Renal pelvis (tissue), 12 donors: ENCODE measurements around the gene APOH. TPM values are rescaled to one million over a fixed set of nuclear protein-coding genes. Genes with fewer than 3 reads are reported as not detected.
"Not testable (repeated sequence)": the region's sequence is repeated elsewhere in the genome, so short reads cannot be mapped to it uniquely, and the experiment has no call there.

Experiments
- DNase-seq: peaks from one replicate; pipeline ENCODE4 v3.0.0-alpha.2; 2013
- long read RNA-seq, 16 experiments: transcript quantifications; one replicate each; lab custom pipeline, GENCODE V29; 2026
- polyA plus RNA-seq, 3 donors: library from polyadenylated mRNA; unstranded; fragments of 120-200 nt; gene quantifications; one replicate each; pipeline ENCODE4 v1.2.1, GENCODE V29; 2013; ENCODE audit not compliant: insufficient read length in 3 of 3

Gene APOH, protein sequence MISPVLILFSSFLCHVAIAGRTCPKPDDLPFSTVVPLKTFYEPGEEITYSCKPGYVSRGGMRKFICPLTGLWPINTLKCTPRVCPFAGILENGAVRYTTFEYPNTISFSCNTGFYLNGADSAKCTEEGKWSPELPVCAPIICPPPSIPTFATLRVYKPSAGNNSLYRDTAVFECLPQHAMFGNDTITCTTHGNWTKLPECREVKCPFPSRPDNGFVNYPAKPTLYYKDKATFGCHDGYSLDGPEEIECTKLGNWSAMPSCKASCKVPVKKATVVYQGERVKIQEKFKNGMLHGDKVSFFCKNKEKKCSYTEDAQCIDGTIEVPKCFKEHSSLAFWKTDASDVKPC
- under 1 TPM; 0.20 to 0.30 (median 0.26) TPM for polyA plus RNA-seq
- long read RNA-seq, donor 1: 0 reads
- long read RNA-seq, donor 2: 0 reads
- long read RNA-seq, donor 3: 0 reads
- long read RNA-seq, donor 4: 0 reads
- long read RNA-seq, donor 5, partial matches to known transcripts: 0 of 1 reads
- long read RNA-seq, donor 5, other reads (novel, unspliced or antisense): 0 of 1 reads
- long read RNA-seq, donor 6: 0 reads
- long read RNA-seq, donor 7: 0 reads
- long read RNA-seq, donor 8, transcript APOH-201 (8 exons, 1,176 nt): major isoform, 5 of 5 reads
- long read RNA-seq, donor 8, partial matches to known transcripts: 0 of 5 reads
- long read RNA-seq, donor 8, other reads (novel, unspliced or antisense): 0 of 5 reads
- long read RNA-seq, donor 9: 0 reads
- long read RNA-seq, donor 10: 0 reads
- long read RNA-seq, donor 11: 0 reads
- long read RNA-seq, donor 12, partial matches to known transcripts: 0 of 1 reads
- long read RNA-seq, donor 12, other reads (novel, unspliced or antisense): 0 of 1 reads
- long read RNA-seq, donor 13: 0 reads
- long read RNA-seq, donor 14: 0 reads
- long read RNA-seq, donor 15: 0 reads
- long read RNA-seq, donor 16: 0 reads

DNA sequence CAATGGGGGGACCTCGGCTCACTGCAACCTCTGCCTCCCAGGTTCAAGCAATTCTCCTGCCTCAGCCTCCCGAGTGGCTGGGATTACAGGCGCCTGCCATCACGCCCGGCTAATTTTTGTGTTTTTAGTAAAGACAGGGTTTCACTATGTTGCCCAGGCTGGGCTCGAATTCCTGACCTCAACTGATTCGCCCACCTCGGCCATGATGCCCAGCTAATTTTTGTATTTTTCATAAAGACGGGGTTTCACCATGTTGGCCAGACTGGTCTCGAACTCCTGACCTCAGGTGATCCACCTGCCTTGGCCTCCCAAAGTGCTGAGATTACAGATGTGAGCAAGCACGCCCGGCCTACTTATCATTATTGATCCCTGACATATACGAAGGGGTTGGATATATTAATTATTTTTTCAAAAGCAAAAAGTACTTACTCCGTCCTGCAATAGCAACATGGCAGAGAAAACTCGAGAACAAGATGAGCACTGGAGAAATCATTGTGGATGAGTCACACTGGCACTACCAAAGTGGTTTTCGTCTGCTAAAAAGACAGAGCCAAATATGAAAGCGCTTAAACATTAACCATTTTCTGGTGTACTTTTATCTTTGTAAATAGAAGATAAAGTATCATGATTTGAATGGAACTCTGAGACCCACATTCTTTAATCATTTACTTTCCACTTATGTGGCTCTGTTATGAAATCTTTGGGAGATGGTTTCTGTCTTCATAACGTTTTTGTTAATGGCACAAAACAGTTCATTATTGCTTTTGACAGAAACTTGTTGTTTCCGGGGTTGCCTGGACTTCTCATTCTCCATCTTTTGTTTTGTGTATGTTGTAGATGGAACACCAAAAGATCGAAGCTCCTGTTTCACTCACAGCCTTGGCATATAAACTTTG, at the start of gene APOH:
Gene APOH, minus strand, starts transcription at position 529 of the 896 bp plus-strand sequence. Its CDS starts 36 bp downstream, at position 493.
- no peak for DNase-seq

DNA sequence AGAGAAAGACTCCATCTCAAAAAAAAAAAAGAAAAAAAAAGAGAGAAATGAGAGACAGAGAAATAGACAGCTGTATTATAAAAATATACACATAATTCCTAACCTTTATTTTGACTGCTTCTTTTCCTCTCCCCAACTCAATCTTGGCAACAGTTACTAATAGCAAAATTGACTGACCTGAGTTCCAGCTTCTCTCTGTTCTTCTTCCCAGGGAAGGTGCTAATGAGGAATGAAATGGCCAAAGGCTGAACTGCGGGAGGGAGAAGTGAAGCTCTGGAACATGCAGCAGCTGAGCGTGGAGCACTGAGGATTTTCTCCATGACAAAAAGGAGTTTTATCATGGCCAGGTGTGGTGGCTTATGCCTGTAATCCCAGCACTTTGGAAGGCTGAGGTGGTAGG, 48.0 kb upstream of the APOH start:
- DNase-seq: no peak

DNA sequence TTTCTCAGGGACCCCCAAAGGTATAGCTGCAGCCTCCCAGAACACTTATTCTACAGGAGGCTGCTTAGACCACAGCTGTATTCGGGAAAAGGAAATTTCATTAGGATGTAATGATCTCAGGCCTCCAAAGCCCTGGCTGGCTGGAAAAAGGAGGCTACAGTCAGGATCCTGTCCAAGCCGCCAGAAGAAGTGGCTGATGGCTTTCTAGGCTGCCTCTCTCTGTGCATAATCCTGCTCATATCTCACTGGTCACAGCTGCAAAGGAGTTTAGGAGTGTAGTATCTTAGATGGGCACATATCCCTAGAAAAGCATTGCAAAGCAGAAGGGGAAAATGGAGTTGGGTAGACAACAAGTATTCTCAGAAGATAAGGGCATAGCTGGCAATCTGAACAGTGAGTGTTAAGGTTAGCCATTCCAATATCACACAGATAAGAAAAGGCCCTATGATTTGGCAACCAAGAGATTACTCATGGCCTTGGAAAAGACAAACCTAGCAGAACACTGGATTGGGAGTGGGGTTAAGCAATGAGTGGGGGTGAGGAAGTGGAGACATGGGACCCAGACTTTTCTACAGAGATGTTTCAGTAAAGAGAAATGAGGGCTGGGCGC, 47.2 kb upstream of the APOH start:
- no peak for DNase-seq

DNA sequence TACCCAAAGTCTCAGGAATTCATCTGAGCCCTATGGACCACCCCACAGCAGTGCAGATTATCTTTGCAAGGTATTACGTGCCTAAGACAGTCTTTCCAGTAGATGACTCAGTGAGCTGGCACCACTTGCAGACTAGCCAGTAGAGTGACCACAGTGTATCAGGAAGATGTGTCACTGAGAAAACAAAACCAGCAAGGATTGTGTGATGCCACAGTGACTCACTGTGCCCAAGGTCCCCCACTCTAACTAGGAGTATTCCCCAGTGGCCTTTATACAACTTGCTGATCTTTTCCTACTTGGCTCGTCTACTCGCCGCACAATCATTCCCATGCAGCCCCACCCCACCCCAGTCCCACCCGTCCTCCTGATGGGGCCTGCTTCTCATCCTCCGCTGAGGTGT, 46.4 kb upstream of the APOH start:
- no peak for DNase-seq

DNA sequence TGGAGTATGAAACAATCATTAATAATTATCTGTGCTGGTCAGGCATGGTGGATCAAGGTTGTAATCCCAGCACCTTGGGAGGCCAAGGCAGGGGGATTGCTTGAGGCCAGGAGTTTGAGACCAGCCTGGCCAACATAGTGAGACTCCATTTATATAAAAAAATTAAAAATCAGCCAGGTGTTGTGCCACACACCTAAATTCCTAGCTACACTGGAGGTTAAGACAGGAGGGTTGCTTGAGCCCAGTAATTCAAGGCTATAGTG, 44.3 kb upstream of the APOH start:
- no peak for DNase-seq

DNA sequence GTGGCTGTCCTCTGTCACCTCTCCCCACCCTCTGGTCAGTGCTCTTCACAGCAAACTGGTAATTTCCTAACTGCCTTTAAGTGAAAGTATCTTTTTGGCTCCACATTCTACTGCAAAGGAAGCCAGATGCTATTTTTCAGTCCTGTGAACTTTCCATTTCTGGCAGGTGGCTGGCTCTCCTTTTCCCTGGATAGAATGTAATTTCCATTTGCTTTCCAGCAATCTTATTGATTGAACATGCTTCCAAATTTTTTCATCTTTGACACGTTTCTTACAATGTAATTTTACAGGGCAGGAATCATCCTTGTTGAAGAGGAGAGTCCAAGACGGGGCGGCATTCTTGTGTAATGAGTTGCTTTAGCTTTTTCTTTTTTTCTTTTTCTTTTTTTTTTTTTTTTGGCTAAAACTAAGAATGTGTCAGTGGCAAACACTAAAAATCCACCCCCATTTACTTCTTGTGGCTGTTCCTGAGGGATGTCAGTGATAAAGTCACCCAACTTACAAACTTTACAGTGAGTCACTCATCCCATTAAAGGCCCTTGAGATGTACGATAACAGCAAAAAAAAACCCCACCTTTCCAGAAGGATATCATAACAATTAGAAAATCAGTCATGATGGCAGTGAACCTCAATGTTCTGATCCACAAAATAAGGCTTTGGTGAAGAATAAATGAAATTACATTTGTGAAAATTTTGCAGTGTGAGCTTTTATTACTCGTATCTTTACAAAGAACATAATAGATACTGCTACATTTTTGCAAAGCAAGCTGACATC, 43.8 kb upstream of the APOH start:
- no peak for DNase-seq

DNA sequence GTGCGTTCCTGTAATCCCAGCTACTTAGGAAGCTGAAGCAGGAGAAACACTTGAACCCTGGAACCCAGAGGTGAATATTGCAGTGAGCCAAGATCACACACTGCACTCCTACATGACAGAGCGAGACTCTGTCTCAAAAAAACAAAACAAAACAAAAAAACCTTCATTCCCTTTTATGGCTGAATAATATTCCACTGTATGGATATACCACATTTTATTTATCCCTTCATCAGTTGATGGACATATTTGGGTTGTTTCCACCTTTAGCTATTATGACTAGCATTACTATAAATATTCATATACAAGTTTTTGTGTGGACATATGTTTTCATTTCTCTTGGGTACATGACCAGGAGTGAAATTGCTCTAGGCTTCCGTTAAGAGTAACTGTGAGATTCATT, 42.3 kb upstream of the APOH start:
- DNase-seq: no peak

DNA sequence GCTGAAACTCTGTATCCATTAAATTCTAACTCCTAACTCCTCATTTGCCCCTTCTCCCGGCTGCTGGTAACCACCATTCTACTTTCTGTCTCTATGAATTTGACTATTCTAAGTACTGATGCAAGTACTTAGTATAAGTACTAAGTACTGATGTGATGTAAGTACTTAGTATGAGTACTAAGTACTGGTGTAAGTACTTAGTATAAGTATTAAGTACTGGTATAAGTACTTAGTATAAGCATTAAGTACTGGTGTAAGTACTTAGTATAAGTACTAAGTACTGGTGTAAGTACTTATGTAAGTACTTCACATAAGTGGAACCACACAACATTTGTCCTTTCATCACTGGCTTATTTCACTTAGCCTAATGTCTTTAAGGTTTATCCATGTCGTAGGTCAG, 40.9 kb upstream of the APOH start:
- no peak for DNase-seq

DNA sequence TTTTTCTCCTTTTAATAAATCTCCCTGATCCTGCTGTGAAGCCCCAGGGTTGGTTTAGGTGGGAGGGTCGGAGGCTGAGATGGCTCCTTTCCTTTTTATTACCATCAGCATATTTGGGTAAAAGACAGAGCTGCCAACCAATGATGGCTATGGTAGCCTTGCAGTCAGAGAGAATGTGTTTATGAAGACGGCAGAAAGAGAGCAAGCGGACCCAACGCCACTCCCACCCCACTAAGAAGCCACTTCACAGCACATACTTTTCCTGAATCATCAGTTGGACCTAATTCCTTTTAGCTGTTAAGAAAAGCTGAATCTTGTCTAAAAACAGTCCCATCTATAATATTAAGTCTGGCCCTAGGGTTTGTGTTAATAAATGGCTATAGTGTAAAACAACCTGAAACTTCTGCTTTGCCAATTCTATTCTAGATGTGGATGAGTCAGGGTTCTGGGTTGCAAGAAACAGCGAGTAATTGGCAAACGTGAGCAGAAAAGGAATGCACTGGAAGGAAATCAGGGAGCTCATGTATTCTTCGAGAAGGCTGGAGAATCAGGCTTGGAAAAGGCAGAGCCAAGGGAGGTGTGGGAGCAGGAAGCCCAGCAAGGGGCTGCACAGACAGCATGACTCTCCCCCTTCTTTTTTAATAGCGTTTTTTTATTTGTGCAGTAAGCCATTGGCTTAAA, 39.2 kb upstream of the APOH start:
- no peak for DNase-seq

DNA sequence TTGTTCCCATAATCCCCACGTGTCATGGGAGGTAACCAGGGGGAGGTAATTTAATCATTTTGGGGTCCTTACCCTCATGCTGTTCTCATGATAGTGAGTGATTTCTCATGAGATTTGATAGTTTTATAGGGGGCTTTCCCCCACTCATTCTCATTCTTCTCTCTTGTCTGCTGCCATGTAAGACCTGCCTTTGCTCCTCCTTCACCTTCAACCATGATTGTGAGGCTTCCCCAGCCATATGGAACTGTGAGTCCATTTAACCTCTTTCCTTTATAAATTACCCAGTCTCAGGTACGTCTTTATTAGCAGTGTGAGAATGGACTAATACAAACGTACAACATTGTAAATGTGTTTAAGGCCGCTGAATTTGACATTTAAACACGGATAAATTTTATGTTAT, 35.5 kb upstream of the APOH start:
- no peak for DNase-seq

DNA sequence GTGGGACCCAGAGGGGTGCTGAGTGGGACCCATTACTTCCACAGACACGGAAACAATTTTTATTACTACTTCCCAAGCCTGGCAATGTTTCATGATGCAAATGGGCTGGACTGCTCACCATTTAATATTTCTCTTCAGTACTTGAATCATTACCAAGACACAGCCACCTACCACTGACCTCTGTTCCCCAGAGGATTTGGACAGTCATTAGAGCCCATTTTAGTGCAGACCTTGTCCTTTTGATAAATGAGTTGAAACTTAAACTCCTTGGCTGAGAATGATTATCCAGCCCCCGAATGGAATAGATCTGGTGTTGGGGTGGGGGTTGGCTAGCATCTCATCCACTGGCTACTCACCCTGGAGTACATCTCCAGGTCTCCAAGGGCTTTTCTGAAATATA, 33.6 kb upstream of the APOH start:
- peak; percentile 17 for DNase-seq

DNA sequence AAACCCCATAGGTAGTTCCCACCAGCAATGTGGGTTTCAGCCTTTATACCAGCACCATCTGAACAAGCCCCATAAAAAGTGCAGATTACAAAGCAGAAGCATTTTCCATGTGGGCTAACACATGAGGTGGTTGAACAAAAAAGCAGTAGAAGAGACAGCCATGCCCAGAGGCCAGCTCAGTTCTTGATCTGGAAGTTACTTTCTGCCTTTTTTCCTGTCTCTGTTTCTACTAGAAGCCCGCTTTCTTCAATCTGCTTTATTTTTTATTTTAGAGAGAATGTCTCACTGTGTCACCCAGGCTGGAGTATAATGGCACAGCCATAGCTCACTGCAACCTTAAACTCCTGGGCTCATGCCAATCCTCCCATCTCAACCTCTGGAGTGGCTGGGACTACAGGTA, 31.5 kb upstream of the APOH start:
- no peak for DNase-seq

DNA sequence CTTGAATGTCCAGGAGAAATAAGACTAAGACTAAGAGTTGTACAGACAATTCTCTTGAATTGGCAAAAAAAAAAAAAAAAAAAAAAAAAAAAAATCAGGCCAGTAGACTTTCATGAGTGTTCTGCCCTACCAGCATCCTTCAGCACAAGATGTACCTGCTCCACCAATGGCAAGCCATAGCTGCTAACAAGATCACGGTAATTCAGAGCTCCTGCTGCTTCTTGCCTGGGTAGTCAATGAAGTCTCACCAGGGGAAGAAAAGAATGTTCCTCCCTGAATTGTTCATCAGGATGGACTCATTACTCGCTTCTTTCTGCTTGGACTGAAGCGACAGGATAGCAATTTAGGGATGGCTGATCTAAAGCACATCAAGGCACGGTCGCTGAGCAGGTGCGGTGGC, 31.1 kb upstream of the APOH start:
- no peak for DNase-seq

DNA sequence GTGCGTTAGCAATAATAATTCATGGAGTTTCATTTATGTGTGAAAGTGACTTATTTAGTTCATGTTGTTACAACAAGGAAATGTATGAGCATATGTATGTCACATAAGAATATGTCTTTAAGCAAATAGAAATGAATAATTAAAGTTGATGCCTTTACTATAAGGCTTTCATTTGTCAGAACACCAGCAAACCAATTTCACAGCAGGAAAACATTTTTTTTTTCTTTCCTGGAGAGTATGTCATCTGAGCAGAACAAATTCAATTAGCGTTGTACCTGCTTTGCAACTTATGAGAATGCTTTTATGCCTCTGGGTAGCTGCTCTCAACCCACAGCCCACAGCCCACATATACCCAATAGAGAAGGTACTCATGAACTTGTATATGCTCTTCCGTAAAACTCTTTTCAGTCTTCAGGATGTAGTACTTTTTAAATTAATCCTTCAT, 26.3 kb upstream of the APOH start:
- DNase-seq: no peak

DNA sequence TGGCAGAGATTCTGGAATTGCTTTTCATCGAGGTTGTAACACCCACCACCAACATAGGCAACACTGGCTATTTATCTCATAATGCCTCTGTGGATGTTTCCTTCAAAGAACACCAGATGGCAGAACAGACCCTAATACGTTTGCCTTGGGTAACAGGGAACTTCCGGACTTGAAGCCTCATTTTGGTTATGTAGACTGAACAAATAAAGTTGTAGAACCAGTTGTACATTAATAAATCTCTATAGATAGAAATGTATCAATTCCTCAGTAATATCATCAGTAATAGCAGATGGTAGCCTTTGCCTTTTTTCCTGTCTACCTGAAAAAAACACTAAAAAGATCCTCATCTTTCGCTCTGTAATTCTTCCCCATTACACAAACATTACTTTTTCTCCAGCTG, 25.9 kb upstream of the APOH start:
- DNase-seq: peak; percentile 76

DNA sequence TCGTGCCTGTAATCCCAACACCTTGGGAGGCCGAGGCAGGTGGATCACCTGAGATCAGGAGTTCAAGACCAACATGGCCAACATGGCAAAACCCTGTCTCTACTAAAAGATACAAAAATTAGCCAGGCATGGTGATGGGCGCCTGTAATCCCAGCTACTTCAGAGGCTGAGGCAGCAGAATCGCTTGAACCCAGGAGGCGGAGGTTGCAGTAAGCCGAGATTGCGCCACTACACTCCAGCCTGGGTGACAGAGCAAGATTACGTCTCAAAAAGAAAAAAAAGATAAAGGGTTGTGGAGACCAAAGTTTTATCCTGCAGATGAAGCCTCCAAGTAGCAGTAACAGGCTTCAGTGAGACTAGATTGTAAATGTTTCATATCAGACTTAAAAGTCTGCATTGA, 24.2 kb upstream of the APOH start:
- not testable (repeated sequence) for DNase-seq

DNA sequence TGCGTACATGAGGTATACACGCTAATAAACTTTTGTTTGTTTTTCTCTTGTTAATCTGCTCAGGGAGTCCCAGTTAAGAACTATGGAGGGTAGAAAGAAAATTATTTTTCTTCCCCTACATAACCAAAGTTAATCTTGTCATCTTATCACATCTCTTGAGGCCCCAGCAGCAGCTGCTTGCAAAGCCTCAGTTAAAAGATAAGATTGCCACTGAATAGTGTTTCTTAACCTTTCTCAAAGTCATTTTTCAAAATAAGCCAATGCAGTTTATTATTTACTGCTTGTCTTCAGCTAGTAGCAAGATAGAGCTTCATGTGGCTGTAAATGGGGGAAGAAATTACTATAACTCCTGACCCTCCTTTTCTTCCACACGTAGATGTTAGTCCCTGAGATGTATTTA, 21.5 kb upstream of the APOH start:
- no peak for DNase-seq

DNA sequence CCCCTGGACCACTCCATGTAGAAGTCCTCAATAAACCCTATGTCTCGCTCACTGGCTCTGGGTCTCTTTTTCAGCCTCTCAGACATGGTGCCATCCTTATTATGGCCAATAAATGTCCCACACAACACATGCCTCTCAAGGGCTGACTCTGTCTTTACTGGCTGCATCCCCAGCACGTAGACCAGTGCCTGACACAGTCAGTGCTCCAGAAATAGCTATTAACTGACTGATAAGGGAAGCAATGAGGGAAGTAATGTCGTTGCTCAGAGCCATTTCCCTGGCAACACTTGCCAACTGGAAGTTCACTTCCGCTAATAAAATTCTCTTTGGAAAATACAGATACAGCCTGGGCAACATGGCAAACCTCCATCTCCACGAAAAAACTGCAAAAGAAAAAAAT, 19.1 kb upstream of the APOH start:
- DNase-seq: no peak

DNA sequence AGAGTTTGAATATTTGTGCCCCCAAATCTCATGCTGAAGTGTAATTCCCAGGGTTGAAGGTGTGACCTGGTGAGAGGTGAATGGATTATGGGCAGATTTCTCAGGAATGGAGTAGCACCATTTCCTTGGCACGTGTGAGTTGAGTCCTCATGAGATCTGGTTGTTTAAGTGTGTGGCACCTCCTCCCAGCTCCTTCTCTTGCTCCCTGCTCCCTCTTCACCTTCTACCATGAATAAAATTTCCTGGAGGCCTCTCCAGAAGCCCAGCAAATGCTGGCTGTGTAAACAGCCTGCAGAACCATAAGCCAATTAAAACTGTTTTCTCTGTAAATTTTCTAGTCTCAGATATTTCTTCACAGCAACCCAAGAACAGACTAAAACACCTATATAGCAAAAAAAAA, 12.6 kb upstream of the APOH start:
- DNase-seq: no peak

DNA sequence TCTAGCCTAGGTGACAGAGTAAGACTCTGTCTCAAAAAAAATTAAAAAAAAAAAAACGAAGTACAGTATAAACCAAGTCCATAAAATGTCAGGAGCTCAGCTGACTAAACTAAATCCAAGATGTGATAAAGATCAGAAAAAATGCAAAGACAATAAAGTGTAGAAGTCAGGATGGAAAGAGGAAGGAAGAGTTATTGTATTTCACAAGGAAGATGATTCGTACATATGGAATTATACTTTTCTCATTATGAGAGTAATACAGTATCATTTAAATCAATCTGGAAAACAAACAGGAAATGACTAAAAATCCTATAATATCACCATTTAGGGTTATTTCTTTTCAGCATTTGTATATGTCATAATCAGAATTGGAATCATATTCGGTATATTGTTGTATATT, 11.4 kb upstream of the APOH start:
- DNase-seq: no peak
